Calu3 (cell line): ENCODE results near the gene PCDH9. TPM values are rescaled to one million over a fixed set of nuclear protein-coding genes. Genes with fewer than 3 reads are reported as not detected.

ENCODE experiments used
- BruUV-seq: library from RNA; stranded (reverse); fragments of 400-500 nt; replicated peaks from 2 replicates; lab custom pipeline; 2021; lab: Mats Ljungman, UMichigan
- CTCF ChIA-PET: fragments of 300-600 bp; sonication (Branson Sonifier 250); formaldehyde crosslinking; loops from one replicate; lab custom pipeline; 2022; ENCODE audit warnings: antibody characterized with exemption; lab: Charles Lee
- DNase-seq: peaks from one replicate; pipeline ENCODE4 v3.0.0; 2022
- H3K27ac Mint-ChIP-seq: one replicate; pipeline ENCODE4 v1.8.0; 2022; ENCODE audit warnings: mixed read lengths; ENCODE audit not compliant: unreplicated experiment
- H3K27me3 Mint-ChIP-seq: one replicate; pipeline ENCODE4 v1.8.0; 2022; ENCODE audit warnings: mixed read lengths; ENCODE audit not compliant: unreplicated experiment
- H3K36me3 Mint-ChIP-seq: one replicate; pipeline ENCODE4 v1.8.0; 2022; ENCODE audit warnings: mild to moderate bottlenecking, moderate library complexity, mixed read lengths; ENCODE audit not compliant: insufficient read depth, unreplicated experiment
- H3K4me1 Mint-ChIP-seq: one replicate; pipeline ENCODE4 v1.8.0; 2022; ENCODE audit warnings: mild to moderate bottlenecking, low read depth, mixed read lengths; ENCODE audit not compliant: unreplicated experiment
- H3K4me3 Mint-ChIP-seq: one replicate; pipeline ENCODE4 v1.8.0; 2022; ENCODE audit warnings: mild to moderate bottlenecking, low read depth, moderate library complexity, mixed read lengths; ENCODE audit not compliant: unreplicated experiment
- H3K9me3 Mint-ChIP-seq: one replicate; pipeline ENCODE4 v1.8.0; 2022; ENCODE audit warnings: low read depth, mixed read lengths; ENCODE audit not compliant: unreplicated experiment
- intact Hi-C: fragments of 100-400 bp; cut with micrococcal nuclease; formaldehyde crosslinking; loops from one replicate; pipeline ENCODE4 v1.10.0; 2022; ENCODE audit not compliant: unreplicated experiment
- total RNA-seq: library from RNA; stranded (reverse); gene quantifications from 2 replicates; pipeline ENCODE4 v1.2.3, GENCODE V29; 2022
- TF ChIP-seq, protein P1 (sequence below): fragments of 200-600 bp; IDR thresholded peaks from one replicate; pipeline ENCODE4 v1.8.0; 2022; ENCODE audit warnings: antibody characterized with exemption; ENCODE audit not compliant: unreplicated experiment

PCDH9 gene
- total RNA-seq, 1 experiment from 2014 or later: 1.3 TPM

DNA sequence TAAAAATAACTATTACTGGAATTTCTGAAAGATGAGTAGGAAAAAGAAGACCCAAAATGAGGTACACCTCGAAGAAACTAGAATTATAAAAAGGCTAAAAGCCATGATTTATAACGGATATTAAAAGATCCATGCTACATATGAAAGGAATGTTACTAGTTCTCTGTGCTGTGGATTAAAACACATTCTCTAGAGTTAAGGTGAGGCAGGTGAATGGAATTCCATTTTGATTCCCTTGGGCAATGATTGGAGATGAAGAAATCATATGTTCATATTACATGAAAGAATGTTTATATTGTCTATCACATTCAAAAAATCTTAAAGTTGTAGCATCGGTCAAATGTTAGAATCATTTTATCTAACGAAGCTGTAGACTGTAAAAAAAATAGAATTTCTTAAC is 783.7 kb downstream of the PCDH9 start:
- no peaks in the 10 kb centered on the region for H3K27me3 Mint-ChIP-seq
- intact Hi-C loops: no loop called here
- no peak overlapping the region for H3K27ac Mint-ChIP-seq
- H3K36me3 Mint-ChIP-seq: no peaks in the 10 kb centered on the region
- no TSS peak for BruUV-seq
- H3K9me3 Mint-ChIP-seq: no peaks in the 10 kb centered on the region
- H3K4me1 Mint-ChIP-seq: no peaks in the 10 kb centered on the region
- TF ChIP-seq, protein P1, sequence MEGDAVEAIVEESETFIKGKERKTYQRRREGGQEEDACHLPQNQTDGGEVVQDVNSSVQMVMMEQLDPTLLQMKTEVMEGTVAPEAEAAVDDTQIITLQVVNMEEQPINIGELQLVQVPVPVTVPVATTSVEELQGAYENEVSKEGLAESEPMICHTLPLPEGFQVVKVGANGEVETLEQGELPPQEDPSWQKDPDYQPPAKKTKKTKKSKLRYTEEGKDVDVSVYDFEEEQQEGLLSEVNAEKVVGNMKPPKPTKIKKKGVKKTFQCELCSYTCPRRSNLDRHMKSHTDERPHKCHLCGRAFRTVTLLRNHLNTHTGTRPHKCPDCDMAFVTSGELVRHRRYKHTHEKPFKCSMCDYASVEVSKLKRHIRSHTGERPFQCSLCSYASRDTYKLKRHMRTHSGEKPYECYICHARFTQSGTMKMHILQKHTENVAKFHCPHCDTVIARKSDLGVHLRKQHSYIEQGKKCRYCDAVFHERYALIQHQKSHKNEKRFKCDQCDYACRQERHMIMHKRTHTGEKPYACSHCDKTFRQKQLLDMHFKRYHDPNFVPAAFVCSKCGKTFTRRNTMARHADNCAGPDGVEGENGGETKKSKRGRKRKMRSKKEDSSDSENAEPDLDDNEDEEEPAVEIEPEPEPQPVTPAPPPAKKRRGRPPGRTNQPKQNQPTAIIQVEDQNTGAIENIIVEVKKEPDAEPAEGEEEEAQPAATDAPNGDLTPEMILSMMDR: no peak
- no peak overlapping the region for H3K4me3 Mint-ChIP-seq
- DNase-seq: no peak
- CTCF ChIA-PET: no interaction called here

DNA sequence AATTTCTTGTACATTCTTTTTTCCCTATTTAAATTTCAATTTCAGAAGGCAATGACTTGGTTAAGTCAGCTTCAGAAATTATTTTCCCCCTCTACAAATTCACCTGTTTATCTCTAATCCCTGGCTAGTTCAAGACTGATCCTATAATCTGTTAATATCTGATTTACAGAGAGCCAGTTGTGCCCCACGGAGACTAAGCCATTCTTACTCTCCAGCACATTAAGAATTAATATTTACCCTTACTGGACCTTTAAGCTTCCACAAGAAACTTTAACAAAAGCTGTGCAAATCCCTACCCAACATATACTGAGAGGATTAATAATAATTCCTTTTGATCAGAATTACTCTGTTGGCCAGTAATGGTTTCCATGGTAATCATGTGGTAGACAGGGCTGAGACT is 786.2 kb downstream of the PCDH9 start:
- no peaks in the 10 kb centered on the region for H3K9me3 Mint-ChIP-seq
- CTCF ChIA-PET: no interaction called here
- no peaks in the 10 kb centered on the region for H3K27me3 Mint-ChIP-seq
- BruUV-seq: no TSS peak
- TF ChIP-seq, protein P1: no peak
- no peak for DNase-seq
- intact Hi-C loops: no loop called here
- no peak overlapping the region for H3K4me3 Mint-ChIP-seq
- H3K36me3 Mint-ChIP-seq: no peaks in the 10 kb centered on the region
- H3K27ac Mint-ChIP-seq: no peak overlapping the region
- H3K4me1 Mint-ChIP-seq: no peaks in the 10 kb centered on the region

DNA sequence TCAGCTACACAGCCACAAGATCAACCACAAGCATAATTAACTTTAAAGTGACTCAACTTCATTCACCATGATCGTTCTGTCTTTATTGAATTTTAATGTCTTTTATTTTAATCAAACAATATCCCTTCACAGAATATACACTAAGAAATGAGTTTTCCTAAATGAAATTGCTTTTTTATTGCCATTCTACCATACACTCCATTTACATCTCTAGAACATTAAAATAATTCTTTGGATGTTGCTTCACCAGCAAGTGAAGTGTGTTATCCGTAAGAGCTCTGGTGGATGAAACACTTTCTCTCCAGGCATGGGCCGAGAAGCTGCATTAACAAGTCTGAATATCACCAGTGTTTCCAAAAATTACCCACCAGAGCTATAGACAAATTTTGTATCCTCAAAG is 789.2 kb downstream of the PCDH9 start:
- H3K36me3 Mint-ChIP-seq: no peaks in the 10 kb centered on the region
- intact Hi-C loops: no loop called here
- DNase-seq: no peak
- H3K9me3 Mint-ChIP-seq: no peaks in the 10 kb centered on the region
- BruUV-seq: no TSS peak
- CTCF ChIA-PET: no interaction called here
- H3K27me3 Mint-ChIP-seq: no peaks in the 10 kb centered on the region
- H3K4me1 Mint-ChIP-seq: no peaks in the 10 kb centered on the region
- no peak overlapping the region for H3K4me3 Mint-ChIP-seq
- TF ChIP-seq, protein P1: no peak
- H3K27ac Mint-ChIP-seq: no peak overlapping the region

DNA sequence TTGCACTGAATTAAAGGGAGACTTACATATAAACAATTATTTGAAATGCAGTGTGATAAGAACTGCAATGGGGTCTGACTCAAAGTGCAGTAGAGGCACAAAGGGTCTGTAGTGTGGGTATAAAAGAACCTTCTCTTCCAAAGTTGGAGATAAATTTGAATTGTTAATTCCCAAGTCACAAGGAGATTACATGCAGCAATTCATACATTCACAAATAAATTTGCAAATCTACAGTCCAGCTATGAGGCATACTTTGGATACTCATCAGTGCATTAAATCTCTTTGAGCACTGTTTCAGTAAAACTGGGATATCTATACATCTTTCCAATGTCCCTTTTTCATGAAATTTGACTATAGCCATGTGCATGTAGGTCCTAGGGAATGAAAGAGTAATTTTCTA is 799.4 kb downstream of the PCDH9 start:
- TF ChIP-seq, protein P1: no peak
- CTCF ChIA-PET: no interaction called here
- Mint-ChIP-seq H3K4me3 (no peak overlapping the region), H3K9me3 (no peaks in the 10 kb centered on the region), H3K27ac (no peak overlapping the region), H3K36me3 (no peaks in the 10 kb centered on the region), H3K4me1 (no peaks in the 10 kb centered on the region), H3K27me3 (no peaks in the 10 kb centered on the region)
- DNase-seq: no peak
- no TSS peak for BruUV-seq
- intact Hi-C loops: no loop called here

DNA sequence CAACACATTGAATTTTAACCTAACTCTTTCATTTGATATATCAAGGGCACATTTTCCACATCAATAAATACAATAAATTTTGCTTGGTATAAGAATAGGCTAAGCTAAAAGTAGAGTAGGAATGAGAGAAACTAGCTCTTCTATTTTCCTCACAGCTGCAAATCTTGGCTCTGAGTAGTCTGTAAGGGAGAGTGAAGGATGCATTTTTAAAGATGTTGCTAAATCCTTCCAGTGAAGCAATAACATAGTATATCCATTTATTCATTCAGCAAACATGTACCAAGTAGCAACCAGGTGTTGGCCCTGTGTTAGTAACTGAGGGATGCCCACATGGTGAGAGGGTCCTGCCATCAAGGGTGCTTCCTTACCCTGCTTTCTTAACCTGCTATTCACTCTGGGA is 799.9 kb downstream of the PCDH9 start:
- no peaks in the 10 kb centered on the region for H3K27me3 Mint-ChIP-seq

More for the DNA sequence above, 799.9 kb downstream of the PCDH9 start:
- Mint-ChIP-seq H3K27ac (no peak overlapping the region), H3K4me1 (no peaks in the 10 kb centered on the region), H3K9me3 (no peaks in the 10 kb centered on the region), H3K36me3 (no peaks in the 10 kb centered on the region), H3K4me3 (no peak overlapping the region)
- DNase-seq: no peak
- intact Hi-C loops: no loop called here
- no TSS peak for BruUV-seq
- TF ChIP-seq, protein P1: no peak
- CTCF ChIA-PET: no interaction called here
